Measurements from ENCODE around the gene ZNF579. TPM values are rescaled to one million over a fixed set of nuclear protein-coding genes. Genes with fewer than 3 reads are reported as not detected.

ZNF579 gene
- total and polyA plus RNA-seq, 2 donors (not counting 3 experiments of a cell fraction or from before 2014, with no cell fraction given), result 11.6 to 15.7 TPM

GRCh38 chr19:55563261-55563690 lies 17.4 kb downstream of the ZNF579 start:
- no peaks in the 10 kb centered on the region for H3K36me3 ChIP-seq (ENCODE audit: control insufficient read depth in 2 of 2, extremely low read depth in 1 of 2, insufficient read depth in 2 of 2, low read length in 2 of 2)
- DNase-seq (ENCODE audit: low read depth, low spot score) (no peak), FAIRE-seq (no peak)
- no peaks in the 10 kb centered on the region for H3K9me1 ChIP-seq (replicated peaks; ENCODE audit: control insufficient read depth, extremely low read depth, insufficient read depth, low read length)
- no peaks in the 10 kb centered on the region for H4K20me1 ChIP-seq (replicated peaks; ENCODE audit: control insufficient read depth, extremely low read depth, insufficient read depth, low read length)
- dilution Hi-C loops (cut with MboI; ENCODE audit: extremely low pct_ligation_motif_present, low sequenced_read_pairs), result no loop called here
- H3K27me3 ChIP-seq (ENCODE audit: control insufficient read depth in 2 of 2, insufficient read depth in 2 of 2, low read length in 2 of 2), result peaks cover 0 to 5% of the 10 kb centered on the region in 2 experiments
- POLR2A ChIA-PET, result no interaction called here
- CTCF ChIA-PET, result no interaction called here
- H3K79me2 ChIP-seq (ENCODE audit: control insufficient read depth, insufficient read depth, low read length), result no peaks in the 10 kb centered on the region
- H3K4me3 ChIP-seq (replicated peaks in 1 of 3; ENCODE audit: insufficient read depth in 1 of 3, low read depth in 1 of 3, low read length in 3 of 3), result no peak overlapping the region
- BruUV-seq (replicated peaks), result no TSS peak
- no peak overlapping the region for H2AFZ ChIP-seq (ENCODE audit: low read depth, low read length)
- no peaks in the 10 kb centered on the region for H3K4me1 ChIP-seq (ENCODE audit: control insufficient read depth, extremely low read depth, insufficient read depth, low read length)
- intact Hi-C loops (cut with micrococcal nuclease), result no loop called here
- H3K9ac ChIP-seq (replicated peaks; ENCODE audit: extremely low read depth, insufficient read depth, low read length), result no peak overlapping the region
- no peaks in the 10 kb centered on the region for H3K9me3 ChIP-seq (replicated peaks; ENCODE audit: control insufficient read depth, insufficient read depth, low read length)
- no peak overlapping the region for H3K27ac ChIP-seq (ENCODE audit: insufficient read depth, low read depth, low read length)
- TF ChIP-seq GATA2 (IDR thresholded peaks at IDR 0.05; ENCODE audit: insufficient read depth, insufficient read length, low read depth, low read length) (no peak), EZH2 (IDR thresholded peaks at IDR 0.05; ENCODE audit: borderline replicate concordance, low read depth, low read length, severe bottlenecking) (no peak), POLR2A (IDR thresholded peaks at IDR 0.05; ENCODE audit: low read depth, low read length) (no peak), POLR2AphosphoS5 (IDR thresholded peaks at IDR 0.05; ENCODE audit: insufficient read depth, low read depth, low read length) (no peak), CTCF (IDR thresholded peaks at IDR 0.05; ENCODE audit: extremely low read depth in 1 of 2, insufficient read depth in 1 of 2, low read depth in 1 of 2, low read length in 2 of 2) (no peak), MAX (IDR thresholded peaks at IDR 0.05; ENCODE audit: insufficient read depth, insufficient read length) (no peak), JUN (IDR thresholded peaks at IDR 0.05; ENCODE audit: borderline replicate concordance, insufficient read depth, insufficient read length, low read depth) (no peak), MYC (IDR thresholded peaks at IDR 0.05; ENCODE audit: low read depth, low read length) (no peak), FOS (IDR thresholded peaks at IDR 0.05; ENCODE audit: borderline replicate concordance, insufficient read depth, low read length) (no peak)
- H3K4me2 ChIP-seq (ENCODE audit: insufficient read depth, low read length), result no peak overlapping the region
